HepG2 (cell line): ENCODE data around the gene ST13. TPM values are rescaled to one million over a fixed set of nuclear protein-coding genes. Genes with fewer than 3 reads are reported as not detected.
A peak's percentile ranks its signal among the peaks of the same experiment; 100 is the strongest.

Experiments
- BHLHE40 ChIP-seq: IDR thresholded peaks from 2 replicates; pipeline ENCODE4 v1.6.1; 2011; ENCODE audit warnings: low read length, improper control_type of control experiment
- DMTF1 ChIP-seq: sonication (generic); formaldehyde crosslinking; IDR thresholded peaks from 2 replicates; pipeline ENCODE4 v1.4.0; 2020; ENCODE audit warnings: mild to moderate bottlenecking, missing genetic modification reagents
- E2F1 ChIP-seq: sonication (generic); formaldehyde crosslinking; IDR thresholded peaks from 2 replicates; pipeline ENCODE4 v1.5.0; 2020; ENCODE audit warnings: missing genetic modification reagents
- ELF1 ChIP-seq: sonication (generic); formaldehyde crosslinking; IDR thresholded peaks from 2 replicates; pipeline ENCODE4 v1.4.0; 2020; ENCODE audit warnings: missing genetic modification reagents
- FIP1L1 ChIP-seq: fragments of 200-400 bp; formaldehyde crosslinking; IDR thresholded peaks from 2 replicates; pipeline ENCODE4 v1.6.1; 2018; ENCODE audit warnings: low read depth, mild to moderate bottlenecking, low read length, moderate library complexity, borderline replicate concordance; ENCODE audit not compliant: insufficient read depth
- FOXC1 ChIP-seq: sonication (generic); formaldehyde crosslinking; IDR thresholded peaks from 2 replicates; pipeline ENCODE4 v1.8.0; 2022; ENCODE audit warnings: mild to moderate bottlenecking, missing genetic modification reagents, borderline replicate concordance
- NONO ChIP-seq, 2 experiments: fragments of 450-650 bp in 1 of 2; sonication (generic) in 1 of 2; formaldehyde crosslinking in 1 of 2; IDR thresholded peaks in 1 of 2; conservative IDR thresholded peaks in 1 of 2; 2 replicates each; pipeline versions ENCODE4 v1.6.1 to v1.8.0; 2017 to 2022; ENCODE audit warnings: mild to moderate bottlenecking in 1 of 2, missing genetic modification reagents in 1 of 2, moderate library complexity in 1 of 2
- PITX1 ChIP-seq: sonication (generic); formaldehyde crosslinking; IDR thresholded peaks from 2 replicates; pipeline ENCODE4 v1.5.1; 2020; ENCODE audit warnings: mild to moderate bottlenecking, missing genetic modification reagents
- REL ChIP-seq: sonication (generic); formaldehyde crosslinking; conservative IDR thresholded peaks from 2 replicates; pipeline ENCODE4 v1.8.0; 2022; ENCODE audit warnings: mild to moderate bottlenecking, missing genetic modification reagents, moderate library complexity
- ZFP37 ChIP-seq: sonication (generic); formaldehyde crosslinking; IDR thresholded peaks from 2 replicates; pipeline ENCODE4 v1.4.0; 2020; ENCODE audit warnings: missing genetic modification reagents, borderline replicate concordance
- ZNF251 ChIP-seq: sonication (generic); formaldehyde crosslinking; IDR thresholded peaks from 2 replicates; pipeline ENCODE4 v1.9.0; 2021; ENCODE audit warnings: mild to moderate bottlenecking, missing genetic modification reagents
- ZNF3 ChIP-seq: IDR thresholded peaks from 2 replicates; pipeline ENCODE4 v1.7.0; 2017; ENCODE audit warnings: inconsistent platforms
- ZNF574 ChIP-seq: sonication (generic); formaldehyde crosslinking; IDR thresholded peaks from 2 replicates; pipeline ENCODE4 v1.4.0; 2020; ENCODE audit warnings: missing genetic modification reagents
- ZNF605 ChIP-seq: sonication (generic); formaldehyde crosslinking; IDR thresholded peaks from 2 replicates; pipeline ENCODE4 v1.8.0; 2022; ENCODE audit warnings: mild to moderate bottlenecking, missing genetic modification reagents
- ZNF790 ChIP-seq: sonication (generic); formaldehyde crosslinking; IDR thresholded peaks from 2 replicates; pipeline ENCODE4 v1.8.0; 2022; ENCODE audit warnings: missing genetic modification reagents, mild to moderate bottlenecking, borderline replicate concordance
- polyA plus RNA-seq, 8 experiments: library from polyadenylated mRNA; depleted of rRNA in 3 of 8; stranded (reverse) in 7 of 8; unstranded in 1 of 8; fragments of >200 nt; fragmentation: Illumina TruSeq in 4 of 8; extraction: Trizol in 4 of 8; gene quantifications; 2 replicates each; pipeline versions ENCODE4 v1.2.1 to v1.2.3, GENCODE V29; 2011 to 2016; ENCODE audit warnings: low read depth in 4 of 8, missing spikeins in 1 of 8, mixed read lengths in 1 of 8; ENCODE audit not compliant: insufficient read depth in 1 of 8
- total RNA-seq, 5 experiments: library from RNA; depleted of rRNA; stranded (reverse); fragments of >200 nt; fragmentation: Illumina TruSeq; extraction: Trizol; gene quantifications; 2 replicates each; pipeline ENCODE4 v1.2.3, GENCODE V29; 2016; ENCODE audit warnings: low read depth in 1 of 5
- TF ChIP-seq, protein P1 (sequence below): sonication (generic); formaldehyde crosslinking; conservative IDR thresholded peaks from 2 replicates; pipeline ENCODE4 v1.8.0; 2022; ENCODE audit warnings: mild to moderate bottlenecking, moderate library complexity, missing genetic modification reagents

The ST13 gene
- total and polyA plus RNA-seq, 2 of the 13 experiments (the other 11 are each of a cell fraction or from before 2014, with no cell fraction given) = 110 to 274 TPM

GRCh38 chr22:40818747-40819598 lies 37.5 kb downstream of the ST13 start, which contains the start of gene SLC25A17 (continued):
- TF ChIP-seq DMTF1 (CRISPR knock-in tag) (no peak), ZNF3 (no peak), PITX1 (peak; percentile 26; the same call in 1 of the 2 replicates), FIP1L1 (no peak), NONO (IDR thresholded peaks at IDR 0.05) (no peak), NONO (CRISPR knock-in tag; conservative IDR thresholded peaks at IDR 0.05) (peak; percentile 80), ZNF790 (CRISPR knock-in tag) (peak; percentile 65; the same call in 1 of the 2 replicates), ZNF605 (CRISPR knock-in tag) (no peak), ELF1 (peak; percentile 84), ZNF574 (CRISPR knock-in tag) (peak; percentile 56), REL (CRISPR knock-in tag) (no peak), BHLHE40 (peak; percentile 86), E2F1 (CRISPR knock-in tag) (peak; percentile 80), ZFP37 (CRISPR knock-in tag) (0 out of 2 replicates have a peak, but pooled peaks have one; percentile 40), FOXC1 (CRISPR knock-in tag) (peak; percentile 80; the same call in 1 of the 2 replicates), ZNF251 (no peak)
- TF ChIP-seq, protein P1, sequence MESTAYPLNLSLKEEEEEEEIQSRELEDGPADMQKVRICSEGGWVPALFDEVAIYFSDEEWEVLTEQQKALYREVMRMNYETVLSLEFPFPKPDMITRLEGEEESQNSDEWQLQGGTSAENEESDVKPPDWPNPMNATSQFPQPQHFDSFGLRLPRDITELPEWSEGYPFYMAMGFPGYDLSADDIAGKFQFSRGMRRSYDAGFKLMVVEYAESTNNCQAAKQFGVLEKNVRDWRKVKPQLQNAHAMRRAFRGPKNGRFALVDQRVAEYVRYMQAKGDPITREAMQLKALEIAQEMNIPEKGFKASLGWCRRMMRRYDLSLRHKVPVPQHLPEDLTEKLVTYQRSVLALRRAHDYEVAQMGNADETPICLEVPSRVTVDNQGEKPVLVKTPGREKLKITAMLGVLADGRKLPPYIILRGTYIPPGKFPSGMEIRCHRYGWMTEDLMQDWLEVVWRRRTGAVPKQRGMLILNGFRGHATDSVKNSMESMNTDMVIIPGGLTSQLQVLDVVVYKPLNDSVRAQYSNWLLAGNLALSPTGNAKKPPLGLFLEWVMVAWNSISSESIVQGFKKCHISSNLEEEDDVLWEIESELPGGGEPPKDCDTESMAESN (CRISPR knock-in tag) = 0 out of 2 replicates have a peak, but pooled peaks have one; percentile 24
